ENCODE results near the gene MEI1. TPM values are rescaled to one million over a fixed set of nuclear protein-coding genes. Genes with fewer than 3 reads are reported as not detected.

The MEI1 gene
- total RNA-seq, 4 donors from 2014 or later, result 0.16 to 13.6 (median 6.3) TPM

GRCh38 chr22:41700108-41700364 lies 733 bp downstream of the MEI1 start:
- no peak for TF ChIP-seq CTCF (IDR thresholded peaks at IDR 0.05; ENCODE audit: low read depth)

GRCh38 chr22:41702763-41703162 lies 3.5 kb downstream of the MEI1 start:
- no peak for TF ChIP-seq CTCF (IDR thresholded peaks at IDR 0.05; ENCODE audit: low read depth)

GRCh38 chr22:41709341-41709740 lies 10.0 kb downstream of the MEI1 start:
- no peak for TF ChIP-seq CTCF (IDR thresholded peaks at IDR 0.05; ENCODE audit: low read depth)

- TF ChIP-seq CTCF (IDR thresholded peaks at IDR 0.05; ENCODE audit: low read depth), result no peak
Measured at GRCh38 chr22:41713004-41713403, 13.7 kb downstream of the MEI1 start.

- no peak for TF ChIP-seq CTCF (IDR thresholded peaks at IDR 0.05; ENCODE audit: low read depth)
Measured at GRCh38 chr22:41722496-41722895, 23.2 kb downstream of the MEI1 start.

GRCh38 chr22:41725510-41726110 lies 26.3 kb downstream of the MEI1 start:
- no peak for TF ChIP-seq CTCF (IDR thresholded peaks at IDR 0.05; ENCODE audit: low read depth)

- no peak for TF ChIP-seq CTCF (IDR thresholded peaks at IDR 0.05; ENCODE audit: low read depth)
Measured at GRCh38 chr22:41731609-41732008, 32.3 kb downstream of the MEI1 start.
